Neural cell (in vitro differentiated cells): ENCODE measurements around the gene CCND1. TPM values are rescaled to one million over a fixed set of nuclear protein-coding genes. Genes with fewer than 3 reads are reported as not detected.

Experiments
- H2AFZ ChIP-seq: fragments of 200-600, 300-800 bp; sonication (generic), shearing (Covaris generic); 2 replicates; pipeline ENCODE4 v1.6.0; 2014; ENCODE audit warnings: low read depth, mild to moderate bottlenecking, antibody characterized with exemption, low read length, moderate library complexity
- H3F3A ChIP-seq: fragments of 200-600 bp; shearing (Covaris generic); 2 replicates; pipeline ENCODE4 v1.6.1; 2016; ENCODE audit warnings: mild to moderate bottlenecking, moderate library complexity, mixed read lengths, antibody characterized with exemption, low read length; ENCODE audit not compliant: insufficient read depth, poor library complexity, severe bottlenecking
- H3K27ac ChIP-seq: fragments of 200-600, 300-800 bp; sonication (generic), shearing (Covaris generic); 2 replicates; pipeline ENCODE4 v1.5.1; 2014; ENCODE audit warnings: mild to moderate bottlenecking, low read length, moderate library complexity
- H3K27me3 ChIP-seq: fragments of 300-800, 200-600 bp; sonication (generic), shearing (Covaris generic); 2 replicates; pipeline ENCODE4 v1.6.0; 2014; ENCODE audit warnings: mild to moderate bottlenecking, low read depth, low read length, moderate library complexity; ENCODE audit not compliant: insufficient read depth
- H3K36me3 ChIP-seq: fragments of 300-800, 200-600 bp; sonication (generic), shearing (Covaris generic); 2 replicates; pipeline ENCODE4 v1.5.1; 2014; ENCODE audit warnings: mild to moderate bottlenecking, antibody characterized with exemption, low read length, moderate library complexity; ENCODE audit not compliant: insufficient read depth
- H3K4me2 ChIP-seq: fragments of 300-800, 200-600 bp; sonication (generic), shearing (Covaris generic); 2 replicates; pipeline ENCODE4 v1.6.0; 2014; ENCODE audit warnings: mild to moderate bottlenecking, low read length
- H3K4me3 ChIP-seq: fragments of 300-800, 200-600 bp; sonication (generic), shearing (Covaris generic); 2 replicates; pipeline ENCODE4 v1.5.1; 2014; ENCODE audit warnings: mild to moderate bottlenecking, low read length, moderate library complexity
- H3K79me2 ChIP-seq: fragments of 200-600 bp; shearing (Covaris generic); replicated peaks from 2 replicates; pipeline ENCODE4 v1.6.0; 2014; ENCODE audit warnings: mild to moderate bottlenecking, low read length, moderate library complexity; ENCODE audit not compliant: insufficient read depth
- H3K9ac ChIP-seq: fragments of 300-800, 200-600 bp; sonication (generic), shearing (Covaris generic); 2 replicates; pipeline ENCODE4 v1.6.1; 2016; ENCODE audit warnings: mild to moderate bottlenecking, low read length, mixed read lengths
- H3K9me2 ChIP-seq: fragments of 200-600 bp; shearing (Covaris generic); 2 replicates; pipeline ENCODE4 v1.6.1; 2016; ENCODE audit warnings: mild to moderate bottlenecking, low read length, mixed read lengths; ENCODE audit not compliant: insufficient read depth
- H3K9me3 ChIP-seq: fragments of 200-600, 300-800 bp; sonication (generic), shearing (Covaris generic); 2 replicates; pipeline ENCODE4 v1.6.1; 2016; ENCODE audit warnings: mild to moderate bottlenecking, mixed run types, low read length, moderate library complexity, mixed read lengths
- H4K20me1 ChIP-seq: fragments of 200-600 bp; shearing (Covaris generic); 2 replicates; pipeline ENCODE4 v1.6.1; 2016; ENCODE audit warnings: mild to moderate bottlenecking, mixed run types; ENCODE audit not compliant: insufficient read depth
- CTCF ChIP-seq: fragments of 450-650 bp; IDR thresholded peaks from 2 replicates; pipeline ENCODE4 v1.5.1; 2014; ENCODE audit warnings: antibody characterized with exemption, mild to moderate bottlenecking, moderate library complexity; ENCODE audit not compliant: poor library complexity, severe bottlenecking
- EP300 ChIP-seq: fragments of 450-650 bp; conservative IDR thresholded peaks from 2 replicates; pipeline ENCODE4 v1.6.1; 2014; ENCODE audit warnings: antibody characterized with exemption, mild to moderate bottlenecking, moderate library complexity; ENCODE audit not compliant: poor library complexity, severe bottlenecking
- EZH2 ChIP-seq: fragments of 200-600, 300-800 bp; shearing (Covaris generic), sonication (generic); IDR thresholded peaks from 2 replicates; pipeline ENCODE4 v1.6.1; 2014; ENCODE audit warnings: antibody characterized with exemption, low read length, borderline replicate concordance, mild to moderate bottlenecking; ENCODE audit not compliant: insufficient read depth, poor library complexity, severe bottlenecking
- MXI1 ChIP-seq: fragments of 450-650 bp; conservative IDR thresholded peaks from 2 replicates; pipeline ENCODE4 v1.6.1; 2014; ENCODE audit warnings: antibody characterized with exemption, mild to moderate bottlenecking; ENCODE audit not compliant: poor library complexity, severe bottlenecking
- POLR2AphosphoS5 ChIP-seq: IDR thresholded peaks from 2 replicates; pipeline ENCODE4 v1.6.1; 2012
- RAD21 ChIP-seq: fragments of 450-650 bp; conservative IDR thresholded peaks from 2 replicates; pipeline ENCODE4 v1.6.1; 2014; ENCODE audit warnings: antibody characterized with exemption, mild to moderate bottlenecking, moderate library complexity
- SMC3 ChIP-seq: fragments of 450-650 bp; conservative IDR thresholded peaks from 2 replicates; pipeline ENCODE4 v1.6.1; 2014; ENCODE audit warnings: antibody characterized with exemption, mild to moderate bottlenecking, moderate library complexity; ENCODE audit not compliant: poor library complexity
- TAF1 ChIP-seq: IDR thresholded peaks from 2 replicates; pipeline ENCODE4 v1.6.1; 2012; ENCODE audit warnings: low read depth
- polyA plus RNA-seq: library from polyadenylated mRNA; depleted of rRNA; stranded (reverse); fragments of >200 nt; gene quantifications from 2 replicates; pipeline ENCODE4 v1.2.3, GENCODE V29; 2014
- TF ChIP-seq, protein P1 (sequence below): IDR thresholded peaks from 2 replicates; pipeline ENCODE4 v1.6.1; 2012; ENCODE audit warnings: borderline replicate concordance

CCND1 gene
- polyA plus RNA-seq, 1 donor from 2014 or later = 2.7 TPM

- Histone ChIP-seq H3K9ac (no peak overlapping the region), H3K79me2 (no peaks in the 10 kb centered on the region), H4K20me1 (no peaks in the 10 kb centered on the region), H3K4me3 (no peak overlapping the region), H3K27me3 (no peaks in the 10 kb centered on the region), H3K4me2 (no peak overlapping the region), H3F3A (no peaks in the 10 kb centered on the region), H2AFZ (no peak overlapping the region), H3K9me2 (no peaks in the 10 kb centered on the region), H3K36me3 (no peaks in the 10 kb centered on the region), H3K9me3 (no peaks in the 10 kb centered on the region), H3K27ac (no peak overlapping the region)
- TF ChIP-seq CTCF = no peak
Observed at GRCh38 chr11:69627551-69627950, 13.4 kb upstream of the CCND1 start.

- H3K27ac ChIP-seq = no peak overlapping the region
- H3K36me3 ChIP-seq = no peaks in the 10 kb centered on the region
- no peak overlapping the region for H2AFZ ChIP-seq
- no peaks in the 10 kb centered on the region for H3K27me3 ChIP-seq
- H3K9ac ChIP-seq = no peak overlapping the region
- no peaks in the 10 kb centered on the region for H3K9me2 ChIP-seq
- H3K4me2 ChIP-seq = no peak overlapping the region
- H3K9me3 ChIP-seq = no peaks in the 10 kb centered on the region
- no peak overlapping the region for H3K4me3 ChIP-seq
- H4K20me1 ChIP-seq = no peaks in the 10 kb centered on the region
- TF ChIP-seq EP300 (no peak), MXI1 (no peak), SMC3 (no peak), RAD21 (no peak), EZH2 (no peak), TAF1 (no peak), CTCF (no peak), POLR2AphosphoS5 (no peak)
- TF ChIP-seq, protein P1, sequence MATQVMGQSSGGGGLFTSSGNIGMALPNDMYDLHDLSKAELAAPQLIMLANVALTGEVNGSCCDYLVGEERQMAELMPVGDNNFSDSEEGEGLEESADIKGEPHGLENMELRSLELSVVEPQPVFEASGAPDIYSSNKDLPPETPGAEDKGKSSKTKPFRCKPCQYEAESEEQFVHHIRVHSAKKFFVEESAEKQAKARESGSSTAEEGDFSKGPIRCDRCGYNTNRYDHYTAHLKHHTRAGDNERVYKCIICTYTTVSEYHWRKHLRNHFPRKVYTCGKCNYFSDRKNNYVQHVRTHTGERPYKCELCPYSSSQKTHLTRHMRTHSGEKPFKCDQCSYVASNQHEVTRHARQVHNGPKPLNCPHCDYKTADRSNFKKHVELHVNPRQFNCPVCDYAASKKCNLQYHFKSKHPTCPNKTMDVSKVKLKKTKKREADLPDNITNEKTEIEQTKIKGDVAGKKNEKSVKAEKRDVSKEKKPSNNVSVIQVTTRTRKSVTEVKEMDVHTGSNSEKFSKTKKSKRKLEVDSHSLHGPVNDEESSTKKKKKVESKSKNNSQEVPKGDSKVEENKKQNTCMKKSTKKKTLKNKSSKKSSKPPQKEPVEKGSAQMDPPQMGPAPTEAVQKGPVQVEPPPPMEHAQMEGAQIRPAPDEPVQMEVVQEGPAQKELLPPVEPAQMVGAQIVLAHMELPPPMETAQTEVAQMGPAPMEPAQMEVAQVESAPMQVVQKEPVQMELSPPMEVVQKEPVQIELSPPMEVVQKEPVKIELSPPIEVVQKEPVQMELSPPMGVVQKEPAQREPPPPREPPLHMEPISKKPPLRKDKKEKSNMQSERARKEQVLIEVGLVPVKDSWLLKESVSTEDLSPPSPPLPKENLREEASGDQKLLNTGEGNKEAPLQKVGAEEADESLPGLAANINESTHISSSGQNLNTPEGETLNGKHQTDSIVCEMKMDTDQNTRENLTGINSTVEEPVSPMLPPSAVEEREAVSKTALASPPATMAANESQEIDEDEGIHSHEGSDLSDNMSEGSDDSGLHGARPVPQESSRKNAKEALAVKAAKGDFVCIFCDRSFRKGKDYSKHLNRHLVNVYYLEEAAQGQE = no peak
- no peaks in the 10 kb centered on the region for H3K79me2 ChIP-seq
- no peaks in the 10 kb centered on the region for H3F3A ChIP-seq
Observed at GRCh38 chr11:69630017-69630416, 10.9 kb upstream of the CCND1 start.
